ENCODE measurements around the gene PGLYRP3. TPM values are rescaled to one million over a fixed set of nuclear protein-coding genes. Genes with fewer than 3 reads are reported as not detected.
"Not testable (repeated sequence)": the region's sequence is repeated elsewhere in the genome, so short reads cannot be mapped to it uniquely, and the experiment has no call there.

Gene PGLYRP3
- total and polyA plus RNA-seq, 7 donors = not detected

GRCh38 chr1:153322568-153322967 lies 9.8 kb upstream of the PGLYRP3 start:
- intact Hi-C loops (cut with DNase I) = no loop called here
- ATAC-seq (no peak), DNase-seq (no peak)
- H3K4me3 ChIP-seq = no peak overlapping the region
- TF ChIP-seq, protein P1, sequence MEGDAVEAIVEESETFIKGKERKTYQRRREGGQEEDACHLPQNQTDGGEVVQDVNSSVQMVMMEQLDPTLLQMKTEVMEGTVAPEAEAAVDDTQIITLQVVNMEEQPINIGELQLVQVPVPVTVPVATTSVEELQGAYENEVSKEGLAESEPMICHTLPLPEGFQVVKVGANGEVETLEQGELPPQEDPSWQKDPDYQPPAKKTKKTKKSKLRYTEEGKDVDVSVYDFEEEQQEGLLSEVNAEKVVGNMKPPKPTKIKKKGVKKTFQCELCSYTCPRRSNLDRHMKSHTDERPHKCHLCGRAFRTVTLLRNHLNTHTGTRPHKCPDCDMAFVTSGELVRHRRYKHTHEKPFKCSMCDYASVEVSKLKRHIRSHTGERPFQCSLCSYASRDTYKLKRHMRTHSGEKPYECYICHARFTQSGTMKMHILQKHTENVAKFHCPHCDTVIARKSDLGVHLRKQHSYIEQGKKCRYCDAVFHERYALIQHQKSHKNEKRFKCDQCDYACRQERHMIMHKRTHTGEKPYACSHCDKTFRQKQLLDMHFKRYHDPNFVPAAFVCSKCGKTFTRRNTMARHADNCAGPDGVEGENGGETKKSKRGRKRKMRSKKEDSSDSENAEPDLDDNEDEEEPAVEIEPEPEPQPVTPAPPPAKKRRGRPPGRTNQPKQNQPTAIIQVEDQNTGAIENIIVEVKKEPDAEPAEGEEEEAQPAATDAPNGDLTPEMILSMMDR (IDR thresholded peaks at IDR 0.05) = no peak
- H3K27me3 ChIP-seq (ENCODE audit: insufficient read depth in 3 of 3, low read length in 2 of 3) = peaks cover 0 to 3% (median 0%) of the 10 kb centered on the region in 3 donors
- no peaks in the 10 kb centered on the region for H3K4me1 ChIP-seq
- H3K27ac ChIP-seq = no peak overlapping the region
- WGBS, 3 donors = 0 to 40% (median 0%) methylated on average over 1 of the region's 1 CpG
- peaks cover 20% of the 10 kb centered on the region for H3K9me3 ChIP-seq
- no peaks in the 10 kb centered on the region for H3K36me3 ChIP-seq (ENCODE audit: insufficient read depth in 1 of 2, low read depth in 1 of 2)

DNA sequence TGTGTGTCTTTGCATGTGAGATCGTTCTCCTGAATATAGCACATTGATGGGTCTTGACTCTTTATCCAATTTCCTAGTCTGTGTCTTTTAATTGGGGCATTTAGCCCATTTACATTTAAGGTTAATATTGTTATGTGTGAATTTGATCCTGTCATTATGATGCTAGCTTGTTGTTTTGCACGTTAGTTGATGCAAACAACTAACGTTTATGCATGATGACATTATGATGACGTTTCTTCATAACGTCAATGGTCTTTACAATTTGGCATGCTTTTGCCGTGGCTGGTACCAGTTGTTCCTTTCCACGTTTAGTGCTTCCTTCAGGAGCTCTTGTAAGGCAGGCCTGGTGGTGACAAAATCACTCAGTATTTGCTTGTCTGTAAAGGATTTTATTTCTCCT lies 5.4 kb upstream of the PGLYRP3 start:
- H3K27ac ChIP-seq; ATAC-seq; intact Hi-C loops (cut with DNase I); H3K4me1 ChIP-seq; H3K27me3 ChIP-seq (ENCODE audit: insufficient read depth in 3 of 3, low read length in 2 of 3); DNase-seq; H3K9me3 ChIP-seq; H3K4me3 ChIP-seq; H3K36me3 ChIP-seq (ENCODE audit: insufficient read depth in 1 of 2, low read depth in 1 of 2): not testable (repeated sequence)
- WGBS, 3 donors = 78 to 80% (median 78%) methylated on average over 7 of the region's 7 CpGs

- intact Hi-C loops (cut with DNase I); H3K9me3 ChIP-seq; H3K27ac ChIP-seq; H3K36me3 ChIP-seq (ENCODE audit: insufficient read depth in 1 of 2, low read depth in 1 of 2); ATAC-seq; H3K27me3 ChIP-seq (ENCODE audit: insufficient read depth in 3 of 3, low read length in 2 of 3); DNase-seq; H3K4me3 ChIP-seq; H3K4me1 ChIP-seq: not testable (repeated sequence)
Measured at GRCh38 chr1:153316013-153316412, 3.3 kb upstream of the PGLYRP3 start.

DNA sequence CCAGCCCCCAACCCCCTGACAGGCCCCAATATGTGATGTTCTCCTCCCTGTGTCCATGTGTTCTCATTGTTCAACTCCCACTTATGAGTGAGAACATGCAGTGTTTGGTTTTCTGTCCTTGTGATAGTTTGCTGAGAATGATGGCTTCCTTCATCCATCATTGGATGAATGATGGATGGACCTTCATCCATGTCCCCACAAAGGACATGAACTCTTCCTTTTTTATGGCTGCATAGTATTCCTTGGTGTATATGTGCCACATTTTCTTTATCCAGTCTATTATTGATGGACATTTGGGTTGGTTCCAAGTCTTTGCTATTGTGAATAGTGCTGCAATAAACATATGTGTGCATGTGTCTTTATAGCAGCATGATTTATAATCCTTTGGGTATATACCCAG lies 1.6 kb upstream of the PGLYRP3 start:
- ATAC-seq; intact Hi-C loops (cut with DNase I); H3K4me1 ChIP-seq; H3K4me3 ChIP-seq; H3K9me3 ChIP-seq; H3K27ac ChIP-seq; H3K36me3 ChIP-seq (ENCODE audit: insufficient read depth in 1 of 2, low read depth in 1 of 2); DNase-seq; H3K27me3 ChIP-seq (ENCODE audit: insufficient read depth in 3 of 3, low read length in 2 of 3): not testable (repeated sequence)

DNA sequence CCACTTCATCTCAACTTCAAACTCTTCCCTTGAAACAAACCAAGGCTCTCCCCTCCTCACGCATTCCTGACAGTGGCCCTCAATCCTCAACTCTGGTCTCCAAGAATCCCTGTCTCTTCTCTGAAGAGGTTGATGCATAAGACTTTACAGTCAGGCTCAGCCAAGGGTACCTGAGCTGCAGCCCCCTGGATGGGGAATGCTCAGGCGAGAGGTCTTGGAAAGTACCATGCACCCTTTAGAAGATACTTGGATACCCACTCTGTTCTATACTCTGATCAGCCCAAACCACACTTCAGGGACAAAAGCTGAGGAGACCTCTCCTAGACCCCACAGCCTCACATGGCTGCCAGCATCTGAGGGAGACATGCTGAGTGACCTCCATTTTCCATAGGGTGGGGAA lies 536 bp upstream of the PGLYRP3 start:
- H3K4me3 ChIP-seq = no peak overlapping the region
- no peaks in the 10 kb centered on the region for H3K36me3 ChIP-seq (ENCODE audit: insufficient read depth in 1 of 2, low read depth in 1 of 2)
- WGBS, 3 donors = 81 to 93% (median 92%) methylated on average over 2 of the region's 2 CpGs
- ATAC-seq (no peak), DNase-seq (no peak)
- TF ChIP-seq, protein P1 (IDR thresholded peaks at IDR 0.05) = no peak
- no peak overlapping the region for H3K27ac ChIP-seq
- intact Hi-C loops (cut with DNase I) = no loop called here
- H3K27me3 ChIP-seq (ENCODE audit: insufficient read depth in 3 of 3, low read length in 2 of 3) = peaks cover 0 to 3% (median 0%) of the 10 kb centered on the region in 3 donors
- H3K4me1 ChIP-seq = no peaks in the 10 kb centered on the region
- H3K9me3 ChIP-seq = no peaks in the 10 kb centered on the region

DNA sequence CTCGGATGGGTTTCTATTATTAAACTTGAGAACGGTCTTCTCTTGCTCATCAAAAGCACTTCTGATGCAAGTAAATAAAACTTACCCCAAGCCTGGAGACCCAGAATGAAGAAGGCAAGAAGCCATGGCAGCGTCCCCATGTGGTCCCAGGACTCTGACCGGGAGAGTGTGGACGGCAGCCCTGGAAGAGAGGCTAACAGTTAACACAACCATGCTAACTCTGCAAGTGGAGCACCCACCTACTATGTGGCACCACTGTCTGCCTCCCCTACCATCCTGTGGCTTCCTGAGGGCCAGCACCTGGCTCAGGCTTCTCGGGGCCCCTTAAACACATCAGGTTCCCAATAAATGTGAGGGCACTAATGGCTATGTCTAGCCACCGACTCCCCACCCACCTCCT lies 2.2 kb downstream of the PGLYRP3 start:
- Histone ChIP-seq H3K36me3 (ENCODE audit: insufficient read depth in 1 of 2, low read depth in 1 of 2) (no peaks in the 10 kb centered on the region), H3K27ac (no peak overlapping the region), H3K9me3 (no peaks in the 10 kb centered on the region), H3K27me3 (ENCODE audit: insufficient read depth in 3 of 3, low read length in 2 of 3) (peaks cover 0 to 3% (median 2%) of the 10 kb centered on the region in 3 donors), H3K4me1 (no peaks in the 10 kb centered on the region), H3K4me3 (no peak overlapping the region)
- intact Hi-C loops (cut with DNase I) = no loop called here
- ATAC-seq (no peak), DNase-seq (no peak)
- TF ChIP-seq, protein P1 (IDR thresholded peaks at IDR 0.05) = no peak
- 62 to 71% (median 64%) methylated on average over 7 of the region's 7 CpGs for WGBS, 3 donors
